CD14-positive monocyte (primary cell): ENCODE measurements around the gene BCAP29. TPM values are rescaled to one million over a fixed set of nuclear protein-coding genes. Genes with fewer than 3 reads are reported as not detected.

ENCODE experiments used
- DNase-seq, 3 donors: peaks; one replicate each; pipeline ENCODE4 v3.0.0-alpha.2; 2011 to 2022
- H2AFZ ChIP-seq: 2 replicates; pipeline ENCODE4 v1.6.0; 2012; ENCODE audit warnings: mild to moderate bottlenecking, low read depth, low read length, inconsistent platforms; ENCODE audit not compliant: insufficient read depth, poor library complexity, severe bottlenecking
- H3K27ac ChIP-seq, 2 donors: 1 replicate in 1 of 2; 2 replicates in 1 of 2; pipeline ENCODE4 v1.5.1; 2012 to 2013; ENCODE audit warnings: low read length in 2 of 2, control low read depth in 1 of 2, inconsistent platforms in 1 of 2, low read depth in 1 of 2, mild to moderate bottlenecking in 1 of 2
- H3K27me3 ChIP-seq, 2 donors: one replicate each; pipeline versions ENCODE4 v1.6.0 to v1.6.1; 2011 to 2013; ENCODE audit warnings: low read length in 2 of 2; ENCODE audit not compliant: control insufficient read depth in 2 of 2, insufficient read depth in 2 of 2
- H3K36me3 ChIP-seq, 2 donors: replicated peaks in 1 of 2; 1 replicate in 1 of 2; 2 replicates in 1 of 2; pipeline versions ENCODE4 v1.5.1 to v1.6.1; 2012 to 2013; ENCODE audit warnings: low read length in 2 of 2, control low read depth in 1 of 2, inconsistent platforms in 1 of 2, mild to moderate bottlenecking in 1 of 2; ENCODE audit not compliant: insufficient read depth in 2 of 2, control insufficient read depth in 1 of 2
- H3K4me1 ChIP-seq, 2 donors: 1 replicate in 1 of 2; 2 replicates in 1 of 2; pipeline versions ENCODE4 v1.5.1 to v1.6.1; 2012 to 2013; ENCODE audit warnings: low read length in 2 of 2, control low read depth in 1 of 2, inconsistent platforms in 1 of 2, mild to moderate bottlenecking in 1 of 2, moderate library complexity in 1 of 2; ENCODE audit not compliant: insufficient read depth in 2 of 2, control insufficient read depth in 1 of 2
- H3K4me2 ChIP-seq: replicated peaks from 2 replicates; pipeline ENCODE3; 2012; ENCODE audit warnings: low read length, moderate library complexity, mild to moderate bottlenecking; ENCODE audit not compliant: poor library complexity, severe bottlenecking; ENCODE audit errors: extremely low read depth
- H3K4me3 ChIP-seq, 3 experiments: fragments of 200-600 bp in 1 of 3; sonication (generic) in 1 of 3; replicated peaks in 1 of 3; 1 replicate in 2 of 3; 2 replicates in 1 of 3; pipeline ENCODE4 v1.5.1; 2011 to 2013; ENCODE audit warnings: low read length in 3 of 3, mild to moderate bottlenecking in 3 of 3, control low read depth in 2 of 3, low read depth in 2 of 3, inconsistent platforms in 1 of 3, moderate library complexity in 1 of 3
- H3K79me2 ChIP-seq: 2 replicates; pipeline ENCODE4 v1.6.0; 2012; ENCODE audit warnings: mild to moderate bottlenecking, control low read depth, inconsistent platforms, low read length, moderate library complexity; ENCODE audit not compliant: insufficient read depth
- H3K9ac ChIP-seq: 2 replicates; pipeline ENCODE4 v1.6.0; 2017; ENCODE audit warnings: low read length, mild to moderate bottlenecking; ENCODE audit not compliant: insufficient read depth, poor library complexity, severe bottlenecking
- H3K9me3 ChIP-seq, 2 donors: replicated peaks in 1 of 2; 1 replicate in 1 of 2; 2 replicates in 1 of 2; pipeline versions ENCODE4 v1.5.1 to v1.6.1; 2012 to 2013; ENCODE audit warnings: low read length in 2 of 2, control low read depth in 1 of 2; ENCODE audit not compliant: control insufficient read depth in 1 of 2, insufficient read depth in 1 of 2
- H4K20me1 ChIP-seq: 2 replicates; pipeline ENCODE4 v1.6.0; 2012; ENCODE audit warnings: mild to moderate bottlenecking, low read length, control low read depth, moderate library complexity; ENCODE audit not compliant: insufficient read depth
- H3K27ac Mint-ChIP-seq, 7 donors: one replicate each; pipeline ENCODE4 v1.8.0; 2020; ENCODE audit warnings: mild to moderate bottlenecking in 7 of 7, mixed read lengths in 7 of 7, moderate library complexity in 6 of 7, inconsistent platforms in 2 of 7
- H3K27me3 Mint-ChIP-seq, 3 donors: one replicate each; pipeline ENCODE4 v1.8.0; 2021 to 2022; ENCODE audit warnings: low read depth in 3 of 3, mild to moderate bottlenecking in 3 of 3, mixed read lengths in 3 of 3, moderate library complexity in 3 of 3, inconsistent platforms in 1 of 3
- H3K36me3 Mint-ChIP-seq, 2 donors: one replicate each; pipeline ENCODE4 v1.8.0; 2020; ENCODE audit warnings: mixed read lengths in 2 of 2, inconsistent platforms in 1 of 2, mild to moderate bottlenecking in 1 of 2
- H3K4me1 Mint-ChIP-seq: one replicate; pipeline ENCODE4 v1.8.0; 2020; ENCODE audit warnings: mild to moderate bottlenecking, mixed read lengths
- H3K4me3 Mint-ChIP-seq, 2 donors: one replicate each; pipeline ENCODE4 v1.8.0; 2020; ENCODE audit warnings: mild to moderate bottlenecking in 2 of 2, mixed read lengths in 2 of 2, moderate library complexity in 1 of 2
- H3K9me3 Mint-ChIP-seq, 7 donors: one replicate each; pipeline ENCODE4 v1.8.0; 2020 to 2022; ENCODE audit warnings: mixed read lengths in 7 of 7, mild to moderate bottlenecking in 6 of 7, moderate library complexity in 6 of 7, inconsistent platforms in 2 of 7
- CTCF ChIP-seq: fragments of 200-600 bp; IDR thresholded peaks from one replicate; pipeline ENCODE4 v1.8.0; 2022; ENCODE audit warnings: antibody characterized with exemption, mild to moderate bottlenecking
- WGBS: methylation state at CpG from one replicate; pipeline ENCODE4 v1.1.5; 2013; ENCODE audit warnings: missing lambda C conversion rate; ENCODE audit not compliant: insufficient coverage; 5-methylcytosine and 5-hydroxymethylcytosine counted together
- intact Hi-C, 2 donors: fragments of 100-400 bp; cut with micrococcal nuclease; formaldehyde crosslinking; loops; one replicate each; pipeline versions ENCODE4 v1.15.0 to v1.15.1; 2023
- polyA plus RNA-seq, 3 donors: library from polyadenylated mRNA; depleted of rRNA in 1 of 3; unstranded in 2 of 3; stranded (reverse) in 1 of 3; fragments of 300-500 nt in 2 of 3; fragments of >200 nt in 1 of 3; fragmentation: Illumina TruSeq in 2 of 3; gene quantifications; 1 replicate in 2 of 3; 2 replicates in 1 of 3; pipeline ENCODE4 v1.2.3, GENCODE V29; 2012 to 2021

Gene BCAP29
- polyA plus RNA-seq, 3 donors: 35.2 to 76.0 (median 58.8) TPM

- no peak for DNase-seq
- Histone ChIP-seq H3K27me3 (peaks cover 52 to 58% of the 10 kb centered on the region in 2 donors), H3K4me1 (peaks cover 15 to 16% of the 10 kb centered on the region in 2 donors), H3K4me3 (peak overlapping the region in 2 of 3 experiments; percentile 22 to 64), H4K20me1 (no peaks in the 10 kb centered on the region), H3K9me3 (peaks cover 0 to 23% of the 10 kb centered on the region in 2 donors), H3K27ac (no peak overlapping the region), H3K4me2 (peak overlapping the region; percentile 63), H2AFZ (peak overlapping the region; percentile 61), H3K79me2 (no peaks in the 10 kb centered on the region), H3K36me3 (no peaks in the 10 kb centered on the region), H3K9ac (no peak overlapping the region)
- H3K4me3 Mint-ChIP-seq: peak overlapping the region; percentile 34 to 94
- intact Hi-C loops: no loop called here
- no peak overlapping the region for H3K27ac Mint-ChIP-seq
- peaks cover 0 to 2% of the 10 kb centered on the region in 2 donors for H3K36me3 Mint-ChIP-seq
- peaks cover 0 to 10% (median 0%) of the 10 kb centered on the region in 7 donors for H3K9me3 Mint-ChIP-seq
- H3K4me1 Mint-ChIP-seq: peaks cover 14% of the 10 kb centered on the region
- WGBS: 12% methylated on average over 14 of the region's 20 CpGs
- H3K27me3 Mint-ChIP-seq: peaks cover 54 to 69% (median 62%) of the 10 kb centered on the region in 3 donors
- TF ChIP-seq CTCF: no peak
These were observed 81.9 kb downstream of the BCAP29 start for GRCh38 chr7:107661865-107662379.

GRCh38 chr7:107663196-107663595 lies 83.2 kb downstream of the BCAP29 start:
- Mint-ChIP-seq H3K9me3 (peaks cover 0 to 10% (median 0%) of the 10 kb centered on the region in 7 donors), H3K4me3 (no peak overlapping the region), H3K4me1 (peaks cover 14% of the 10 kb centered on the region), H3K27me3 (peaks cover 50 to 67% (median 61%) of the 10 kb centered on the region in 3 donors), H3K27ac (no peak overlapping the region), H3K36me3 (peaks cover 0 to 2% of the 10 kb centered on the region in 2 donors)
- H3K9me3 ChIP-seq: peaks cover 0 to 23% of the 10 kb centered on the region in 2 donors
- no peaks in the 10 kb centered on the region for H3K36me3 ChIP-seq
- no peak overlapping the region for H3K4me3 ChIP-seq
- no peaks in the 10 kb centered on the region for H4K20me1 ChIP-seq
- H3K4me1 ChIP-seq: peaks cover 15 to 16% of the 10 kb centered on the region in 2 donors
- H3K27me3 ChIP-seq: peaks cover 53 to 54% of the 10 kb centered on the region in 2 donors
- DNase-seq: no peak
- no peak overlapping the region for H3K27ac ChIP-seq
- no peak overlapping the region for H3K4me2 ChIP-seq
- no peak for TF ChIP-seq CTCF
- H2AFZ ChIP-seq: no peak overlapping the region
- no peaks in the 10 kb centered on the region for H3K79me2 ChIP-seq
- H3K9ac ChIP-seq: no peak overlapping the region
- intact Hi-C loops: no loop called here
- 100% methylated on average over 1 of the region's 4 CpGs for WGBS
